ENCODE results near the gene DPF1. TPM values are rescaled to one million over a fixed set of nuclear protein-coding genes. Genes with fewer than 3 reads are reported as not detected.

Gene DPF1
- total RNA-seq, 1 donor from 2014 or later = 2.2 TPM

GRCh38 chr19:38221919-38222830 is 1.8 kb downstream of the DPF1 start:
- no peak for DNase-seq (ENCODE audit: low spot score)

- no peak for DNase-seq (ENCODE audit: low spot score)
Observed at GRCh38 chr19:38221421-38221820, 2.6 kb downstream of the DPF1 start.

GRCh38 chr19:38219221-38219620 is 4.8 kb downstream of the DPF1 start:
- no peak for DNase-seq (ENCODE audit: low spot score)

- no peak for DNase-seq (ENCODE audit: low spot score)
Observed at GRCh38 chr19:38218204-38218603, 5.8 kb downstream of the DPF1 start.

GRCh38 chr19:38216785-38217641 is 7.0 kb downstream of the DPF1 start:
- no peak for DNase-seq (ENCODE audit: low spot score)

- DNase-seq (ENCODE audit: low spot score) = no peak
Observed at GRCh38 chr19:38213911-38214625, 10.0 kb downstream of the DPF1 start.

- no peak for DNase-seq (ENCODE audit: low spot score)
Observed at GRCh38 chr19:38213469-38213868, 10.6 kb downstream of the DPF1 start.

- DNase-seq (ENCODE audit: low spot score) = no peak
Observed at GRCh38 chr19:38211766-38212165, 12.3 kb downstream of the DPF1 start.

- peak; percentile 86 for DNase-seq (ENCODE audit: low spot score)
Observed at GRCh38 chr19:38211151-38211591, 12.9 kb downstream of the DPF1 start.

- DNase-seq (ENCODE audit: low spot score) = peak; percentile 96
Observed at GRCh38 chr19:38210458-38210987, 13.5 kb downstream of the DPF1 start.

- DNase-seq (ENCODE audit: low spot score) = peak; percentile 94
Observed at GRCh38 chr19:38209671-38210457, 14.2 kb downstream of the DPF1 start.

GRCh38 chr19:38209152-38209551 is 14.9 kb downstream of the DPF1 start:
- DNase-seq (ENCODE audit: low spot score) = no peak

- no peak for DNase-seq (ENCODE audit: low spot score)
Observed at GRCh38 chr19:38208571-38208970, 15.5 kb downstream of the DPF1 start.

- DNase-seq (ENCODE audit: low spot score) = no peak
Observed at GRCh38 chr19:38207543-38207942, 16.5 kb downstream of the DPF1 start.

GRCh38 chr19:38206928-38207327 is 17.1 kb downstream of the DPF1 start:
- no peak for DNase-seq (ENCODE audit: low spot score)

- no peak for DNase-seq (ENCODE audit: low spot score)
Observed at GRCh38 chr19:38206006-38206745, 17.8 kb downstream of the DPF1 start.

GRCh38 chr19:38204728-38205127 is 19.3 kb downstream of the DPF1 start:
- DNase-seq (ENCODE audit: low spot score) = no peak

- DNase-seq (ENCODE audit: low spot score) = no peak
Observed at GRCh38 chr19:38204096-38204495, 19.9 kb downstream of the DPF1 start.

GRCh38 chr19:38203197-38203596 is 20.8 kb downstream of the DPF1 start:
- DNase-seq (ENCODE audit: low spot score) = no peak

GRCh38 chr19:38202504-38202903 is 21.5 kb downstream of the DPF1 start:
- DNase-seq (ENCODE audit: low spot score) = no peak

All from umbilical cord (tissue), 2 donors.